IPS-18a (cell line): Measurements from ENCODE around the gene PCDHGA4.
A peak's percentile ranks its signal among the peaks of the same experiment; 100 is the strongest.
"Not testable (repeated sequence)": the region's sequence is repeated elsewhere in the genome, so short reads cannot be mapped to it uniquely, and the experiment has no call there.

Experiments
- H3K27ac ChIP-seq: one replicate; pipeline ENCODE4 v1.5.1; 2013; ENCODE audit warnings: low read length
- H3K27me3 ChIP-seq: one replicate; pipeline ENCODE4 v1.6.1; 2013; ENCODE audit warnings: mild to moderate bottlenecking, low read length; ENCODE audit not compliant: control insufficient read depth, insufficient read depth
- H3K36me3 ChIP-seq: one replicate; pipeline ENCODE4 v1.6.1; 2013; ENCODE audit warnings: low read depth, low read length; ENCODE audit not compliant: control insufficient read depth
- H3K4me1 ChIP-seq: one replicate; pipeline ENCODE4 v1.6.1; 2013; ENCODE audit warnings: low read depth, low read length; ENCODE audit not compliant: control insufficient read depth
- H3K4me3 ChIP-seq: one replicate; pipeline ENCODE4 v1.5.1; 2013; ENCODE audit warnings: low read length
- H3K9ac ChIP-seq: one replicate; pipeline ENCODE4 v1.6.1; 2013; ENCODE audit warnings: mild to moderate bottlenecking, low read length, moderate library complexity
- H3K9me3 ChIP-seq: one replicate; pipeline ENCODE4 v1.6.1; 2013; ENCODE audit warnings: low read depth, low read length; ENCODE audit not compliant: control insufficient read depth

Gene PCDHGA4

GRCh38 chr5:141354900-141355469 is at the start of gene PCDHGA4:
Gene PCDHGA4 (plus strand): TSS chr5:141355021. CDS start chr5:141355108, 87 bp downstream.
- Histone ChIP-seq H3K27me3 (no peaks in the 10 kb centered on the region), H3K9ac (no peak within 1 kb of the TSS), H3K36me3 (no peaks in the 10 kb centered on the region), H3K4me1 (no peaks in the 10 kb centered on the region), H3K9me3 (peaks cover 21% of the 10 kb centered on the region), H3K4me3 (no peak within 1 kb of the TSS), H3K27ac (no peak within 1 kb of the TSS)

GRCh38 chr5:141306630-141307029 is 48.2 kb upstream of the PCDHGA4 start:
- H3K4me1 ChIP-seq, result no peaks in the 10 kb centered on the region
- no peak overlapping the region for H3K27ac ChIP-seq
- no peak overlapping the region for H3K4me3 ChIP-seq
- H3K36me3 ChIP-seq, result no peaks in the 10 kb centered on the region
- no peaks in the 10 kb centered on the region for H3K9me3 ChIP-seq
- no peaks in the 10 kb centered on the region for H3K27me3 ChIP-seq
- H3K9ac ChIP-seq, result no peak overlapping the region

GRCh38 chr5:141313711-141314110 is 41.1 kb upstream of the PCDHGA4 start:
- Histone ChIP-seq H3K9me3 (peaks cover 13% of the 10 kb centered on the region), H3K9ac (no peak overlapping the region), H3K4me3 (no peak overlapping the region), H3K36me3 (peaks cover 16% of the 10 kb centered on the region), H3K27me3 (no peaks in the 10 kb centered on the region), H3K27ac (no peak overlapping the region), H3K4me1 (no peaks in the 10 kb centered on the region)

- Histone ChIP-seq H3K9me3 (peaks cover 26% of the 10 kb centered on the region), H3K36me3 (peaks cover 28% of the 10 kb centered on the region)
- not testable (repeated sequence) for H3K27me3 ChIP-seq, H3K27ac ChIP-seq, H3K9ac ChIP-seq, H3K4me1 ChIP-seq, H3K4me3 ChIP-seq
Observed at GRCh38 chr5:141316963-141317362, 37.9 kb upstream of the PCDHGA4 start.

GRCh38 chr5:141319202-141319601 is 35.6 kb upstream of the PCDHGA4 start:
- peaks cover 26% of the 10 kb centered on the region for H3K9me3 ChIP-seq
- no peaks in the 10 kb centered on the region for H3K27me3 ChIP-seq
- no peaks in the 10 kb centered on the region for H3K4me1 ChIP-seq
- no peak overlapping the region for H3K27ac ChIP-seq
- no peak overlapping the region for H3K9ac ChIP-seq
- peaks cover 28% of the 10 kb centered on the region for H3K36me3 ChIP-seq
- peak overlapping the region; percentile 96 for H3K4me3 ChIP-seq

GRCh38 chr5:141319699-141320098 is 35.1 kb upstream of the PCDHGA4 start:
- H3K9me3 ChIP-seq, result peaks cover 26% of the 10 kb centered on the region
- no peak overlapping the region for H3K27ac ChIP-seq
- H3K4me3 ChIP-seq, result peak overlapping the region; percentile 96
- no peaks in the 10 kb centered on the region for H3K4me1 ChIP-seq
- H3K36me3 ChIP-seq, result peaks cover 28% of the 10 kb centered on the region
- H3K27me3 ChIP-seq, result no peaks in the 10 kb centered on the region
- peak overlapping the region; percentile 98 for H3K9ac ChIP-seq

GRCh38 chr5:141320225-141321169 is 34.3 kb upstream of the PCDHGA4 start, which contains the start of gene TAF7:
Gene TAF7 (minus strand): TSS chr5:141320784. CDS start chr5:141320044, 740 bp downstream.
- Histone ChIP-seq H3K36me3 (peaks cover 28% of the 10 kb centered on the region), H3K4me3 (peak within 1 kb of the TSS; percentile 96), H3K9me3 (peaks cover 26% of the 10 kb centered on the region), H3K9ac (peak within 1 kb of the TSS; percentile 98), H3K4me1 (no peaks in the 10 kb centered on the region), H3K27me3 (no peaks in the 10 kb centered on the region), H3K27ac (peak within 1 kb of the TSS; percentile 97)

- Histone ChIP-seq H3K27me3 (no peaks in the 10 kb centered on the region), H3K27ac (no peak overlapping the region), H3K36me3 (peaks cover 20% of the 10 kb centered on the region), H3K9ac (no peak overlapping the region), H3K9me3 (peaks cover 23% of the 10 kb centered on the region), H3K4me1 (no peaks in the 10 kb centered on the region), H3K4me3 (no peak overlapping the region)
Observed at GRCh38 chr5:141322261-141322660, 32.6 kb upstream of the PCDHGA4 start.

- Histone ChIP-seq H3K9ac (peak overlapping the region; percentile 57), H3K36me3 (no peaks in the 10 kb centered on the region), H3K27me3 (no peaks in the 10 kb centered on the region), H3K4me1 (no peaks in the 10 kb centered on the region), H3K4me3 (peak overlapping the region; percentile 64), H3K9me3 (peaks cover 4% of the 10 kb centered on the region), H3K27ac (peak overlapping the region; percentile 55)
Observed at GRCh38 chr5:141326088-141326854, 28.6 kb upstream of the PCDHGA4 start.

- H3K9me3 ChIP-seq, result peaks cover 8% of the 10 kb centered on the region
- H3K4me3 ChIP-seq, result no peak overlapping the region
- H3K27me3 ChIP-seq, result no peaks in the 10 kb centered on the region
- H3K9ac ChIP-seq, result no peak overlapping the region
- H3K4me1 ChIP-seq, result no peaks in the 10 kb centered on the region
- no peak overlapping the region for H3K27ac ChIP-seq
- H3K36me3 ChIP-seq, result no peaks in the 10 kb centered on the region
Observed at GRCh38 chr5:141328231-141328630, 26.6 kb upstream of the PCDHGA4 start.
